SH-SY5Y (cell line): ENCODE data around the gene EEFSEC.

Source experiments
- GATA2 ChIP-seq: IDR thresholded peaks from 2 replicates; pipeline ENCODE4 v1.6.1; 2011; ENCODE audit warnings: mild to moderate bottlenecking, low read depth, low read length
- GATA3 ChIP-seq: IDR thresholded peaks from 2 replicates; pipeline ENCODE4 v1.6.1; 2011; ENCODE audit warnings: low read depth, mild to moderate bottlenecking, low read length, moderate library complexity

Gene EEFSEC

DNA sequence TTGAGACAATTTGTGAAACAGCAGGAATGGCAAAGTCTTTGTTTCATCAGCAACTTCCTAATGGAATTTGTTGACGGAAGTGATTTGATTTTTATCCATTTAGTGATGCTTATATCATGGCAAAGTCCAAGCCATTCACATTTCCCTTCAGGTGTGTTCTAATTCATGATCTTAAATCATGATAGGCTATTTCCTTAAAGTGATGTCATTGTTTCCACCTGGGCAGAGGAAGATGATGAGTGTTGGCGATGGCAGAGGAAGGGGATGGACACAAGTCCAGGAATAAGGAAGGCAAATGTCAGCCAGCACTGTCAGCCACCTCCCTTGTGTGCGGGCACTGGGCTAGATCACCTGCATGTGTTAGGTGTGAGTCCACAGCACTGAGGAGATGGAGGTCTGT, 49.9 kb downstream of the EEFSEC start:
- TF ChIP-seq GATA3 (no peak), GATA2 (no peak)

DNA sequence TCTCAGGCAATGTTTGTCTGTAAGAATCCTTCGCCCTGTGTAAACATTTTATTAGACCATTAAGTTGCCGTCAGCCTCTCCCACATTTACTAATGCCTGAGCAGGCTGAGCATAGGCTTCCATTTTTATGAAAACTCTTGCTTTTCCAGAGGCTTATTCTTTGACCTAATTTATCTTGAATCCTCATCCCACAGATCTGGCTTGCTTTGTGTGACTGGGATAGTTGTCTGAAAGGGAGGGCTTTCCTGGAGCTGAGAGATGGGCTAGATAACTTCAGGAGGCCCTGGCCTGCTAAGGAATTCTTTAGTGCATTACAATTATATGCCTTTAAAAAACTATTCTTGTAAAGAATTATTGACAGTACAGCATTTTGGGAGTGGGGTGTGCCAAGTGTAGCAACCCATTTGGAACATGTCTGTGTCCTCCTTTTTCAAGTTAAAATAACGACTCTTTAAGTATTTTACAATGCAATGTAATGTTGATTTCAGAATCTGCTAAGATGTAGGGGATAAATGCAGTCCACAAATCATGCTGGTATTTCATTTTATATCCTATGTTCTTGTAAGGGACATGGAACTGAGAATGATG, 52.4 kb downstream of the EEFSEC start:
- TF ChIP-seq GATA2 (peak; percentile 85), GATA3 (peak; percentile 54; the same call in 1 of the 2 replicates)

DNA sequence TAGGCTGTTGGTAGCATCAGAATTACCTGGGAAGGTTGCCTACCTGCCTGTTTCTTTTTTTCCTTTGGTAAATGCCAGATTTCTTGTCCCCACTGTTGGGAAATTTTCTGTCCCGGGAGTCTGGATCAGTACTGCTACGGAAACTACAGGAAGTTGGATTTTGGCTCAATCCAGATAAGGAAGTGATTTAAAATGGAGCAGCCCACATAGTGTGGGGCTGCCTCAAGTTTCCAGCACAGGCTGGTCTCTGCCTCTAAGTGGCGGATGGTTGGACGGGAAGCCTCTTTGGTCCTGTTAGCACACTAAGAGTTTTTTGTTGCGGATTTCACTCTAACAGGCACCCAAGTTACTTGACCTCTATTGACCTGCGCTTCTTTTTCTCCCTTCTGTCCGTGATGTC, 54.7 kb downstream of the EEFSEC start:
- no peak for TF ChIP-seq GATA3
- no peak for TF ChIP-seq GATA2

DNA sequence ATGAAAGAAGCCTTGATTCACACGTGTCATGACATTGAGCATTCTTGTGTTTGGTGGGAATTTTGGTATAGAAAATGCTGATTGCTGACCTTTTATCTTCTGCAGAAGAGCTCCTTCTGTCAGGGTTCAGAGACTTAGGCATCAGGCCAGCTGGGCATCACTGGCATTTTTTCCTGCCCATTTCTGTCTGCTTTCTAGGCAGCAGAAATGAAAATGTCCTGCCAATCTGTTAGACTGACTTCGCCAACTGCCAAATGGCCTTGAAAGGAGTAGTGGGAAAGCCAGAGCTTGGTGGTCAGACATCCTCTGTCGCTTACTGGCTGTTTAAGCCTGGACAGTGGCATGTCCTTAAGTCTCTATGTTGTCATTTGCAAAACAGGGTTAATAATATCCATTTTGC, 57.4 kb downstream of the EEFSEC start:
- TF ChIP-seq GATA3 (no peak), GATA2 (no peak)

DNA sequence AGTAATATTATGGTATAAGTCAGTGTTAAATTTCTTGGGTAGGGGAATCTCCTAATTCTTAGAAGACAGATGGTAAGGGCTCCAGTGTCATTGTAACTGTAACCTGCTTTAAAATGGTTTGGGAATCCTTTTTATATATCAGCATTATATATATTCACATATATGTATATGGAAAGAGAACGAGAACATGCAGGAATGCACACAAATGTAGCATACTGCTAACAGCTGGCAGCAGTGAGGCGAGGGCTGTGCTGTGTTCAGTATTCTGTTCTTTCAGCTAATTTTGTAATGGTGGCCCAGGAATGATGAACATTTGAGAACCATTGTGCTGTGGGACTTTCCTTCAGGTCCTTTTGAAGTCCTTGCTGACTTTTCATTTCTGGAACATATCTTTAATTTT, 60.8 kb downstream of the EEFSEC start:
- TF ChIP-seq GATA2 = no peak
- TF ChIP-seq GATA3 = no peak

DNA sequence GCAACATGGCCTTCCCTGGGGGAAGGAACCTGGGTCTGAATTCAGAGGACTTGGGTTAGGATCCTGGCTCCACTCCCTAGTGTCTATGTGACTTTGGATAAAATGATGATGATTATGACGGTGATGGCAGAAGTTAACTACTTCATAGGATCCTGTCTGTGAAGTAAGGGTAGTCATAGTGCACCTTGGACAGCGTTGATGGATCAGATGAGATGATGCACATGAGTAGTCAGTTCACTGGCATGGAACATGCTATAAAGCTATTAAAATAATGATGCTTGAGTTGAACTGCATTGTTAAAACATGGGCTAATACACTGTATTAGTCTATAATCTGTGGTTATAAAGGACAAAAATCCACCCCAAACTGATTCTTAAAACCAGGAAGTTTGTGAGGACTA, 62.0 kb downstream of the EEFSEC start:
- no peak for TF ChIP-seq GATA2
- TF ChIP-seq GATA3 = no peak

DNA sequence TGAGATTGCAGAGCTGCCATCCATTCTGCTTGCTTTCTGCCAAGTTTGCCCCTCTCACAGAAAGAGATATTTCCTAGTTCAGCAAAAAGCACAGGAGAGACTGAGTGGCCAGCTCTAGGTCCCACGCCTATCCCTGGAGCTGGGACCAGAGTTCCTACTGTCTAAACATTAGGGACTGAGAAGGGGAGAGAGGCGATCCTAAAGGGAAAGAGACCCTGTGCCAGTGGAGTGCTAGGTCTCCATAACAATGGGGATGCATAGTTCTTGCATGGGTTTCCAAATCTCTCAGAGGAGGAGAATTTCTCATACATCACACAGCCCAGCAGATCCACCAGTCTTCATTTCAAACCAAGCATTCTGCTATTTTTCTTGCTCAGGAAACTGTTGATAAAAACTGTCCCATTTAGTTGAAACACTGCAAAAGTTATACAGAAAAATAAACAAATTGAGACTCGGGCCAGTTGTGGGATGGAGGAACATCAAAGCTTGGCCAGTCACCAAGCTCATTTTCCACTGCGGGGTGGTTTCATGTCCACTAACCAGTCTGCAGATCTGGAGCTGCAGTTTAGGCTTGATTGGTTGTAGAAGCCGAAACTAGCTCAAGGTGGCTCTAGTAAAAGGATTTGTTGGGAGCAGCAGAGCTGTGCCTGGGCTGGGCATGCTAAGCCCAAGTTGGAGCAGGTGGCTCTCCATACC, 62.7 kb downstream of the EEFSEC start:
- TF ChIP-seq GATA2 (no peak), GATA3 (no peak)

DNA sequence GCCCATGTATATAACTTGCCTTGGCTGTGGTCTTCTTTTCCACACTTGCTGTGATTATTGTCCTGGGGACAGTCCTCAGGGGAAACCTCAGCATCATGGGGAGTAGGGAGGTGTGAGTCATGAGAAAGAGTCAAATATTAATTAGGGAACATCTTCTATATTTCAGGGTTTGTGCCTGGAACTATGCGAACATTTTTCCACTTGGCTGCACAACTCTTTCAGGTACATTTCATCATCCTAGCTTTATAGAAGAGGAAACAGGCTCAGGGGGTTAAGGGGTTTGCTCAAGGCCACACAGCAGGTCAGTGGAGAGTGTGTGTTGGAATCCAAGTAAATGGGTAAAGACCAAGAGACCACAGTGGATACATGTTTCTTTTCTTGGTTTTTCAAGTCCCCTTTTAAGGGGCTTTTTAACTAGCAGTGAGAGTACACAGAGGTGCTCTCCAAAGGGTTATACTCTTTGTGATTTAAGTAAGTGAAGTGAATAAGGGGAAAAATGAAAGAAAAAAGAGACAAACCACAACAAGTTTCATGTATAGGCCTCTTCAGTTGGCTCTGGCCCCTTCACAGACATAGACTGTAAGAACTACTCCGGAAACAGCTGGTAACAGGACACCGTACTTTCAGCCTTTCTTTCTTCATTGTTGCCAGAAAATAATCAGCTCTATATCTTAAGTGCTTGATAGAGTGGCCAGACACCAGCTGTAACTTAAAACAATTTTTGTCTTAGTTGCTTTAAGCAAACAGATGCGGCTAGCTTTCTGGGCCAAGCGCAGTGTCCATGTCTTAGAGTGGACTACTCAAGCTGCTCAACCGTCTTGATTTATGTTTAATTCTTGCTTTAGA, 64.6 kb downstream of the EEFSEC start:
- TF ChIP-seq GATA3 = no peak
- no peak for TF ChIP-seq GATA2

DNA sequence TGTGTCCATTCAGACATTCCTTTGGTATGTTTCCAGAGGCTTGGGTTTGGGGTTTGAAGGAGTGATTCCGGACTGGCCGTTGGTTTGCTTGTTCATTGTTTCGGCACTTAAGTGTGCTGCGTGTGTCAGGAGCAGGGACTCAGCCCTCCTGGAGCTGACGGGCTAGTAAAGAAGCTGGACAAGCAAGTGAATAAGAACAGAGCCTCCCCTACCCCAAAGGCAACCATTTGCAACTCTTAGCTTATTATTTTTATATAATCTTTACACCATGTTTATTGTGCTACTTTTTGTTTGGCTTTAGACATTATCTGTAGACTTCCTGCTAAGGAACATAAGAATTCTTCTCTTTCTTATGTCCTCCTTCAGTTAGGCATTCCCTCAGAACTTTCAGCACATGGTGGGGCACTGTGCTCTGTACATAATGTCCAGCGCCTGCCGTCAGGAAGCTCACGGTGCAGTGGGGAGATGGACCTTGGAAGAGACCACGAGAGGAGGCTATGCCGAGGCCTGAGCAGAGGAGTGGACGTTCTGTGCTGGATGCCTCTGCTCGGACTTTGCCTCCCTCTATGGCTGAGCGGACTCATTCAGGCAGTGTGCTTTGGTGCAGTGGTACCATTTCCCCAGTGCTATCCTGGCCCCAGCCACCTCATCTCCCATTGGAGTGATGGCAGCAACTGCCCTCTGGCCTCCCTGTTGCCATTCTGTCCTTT, 65.4 kb downstream of the EEFSEC start:
- no peak for TF ChIP-seq GATA3
- no peak for TF ChIP-seq GATA2

DNA sequence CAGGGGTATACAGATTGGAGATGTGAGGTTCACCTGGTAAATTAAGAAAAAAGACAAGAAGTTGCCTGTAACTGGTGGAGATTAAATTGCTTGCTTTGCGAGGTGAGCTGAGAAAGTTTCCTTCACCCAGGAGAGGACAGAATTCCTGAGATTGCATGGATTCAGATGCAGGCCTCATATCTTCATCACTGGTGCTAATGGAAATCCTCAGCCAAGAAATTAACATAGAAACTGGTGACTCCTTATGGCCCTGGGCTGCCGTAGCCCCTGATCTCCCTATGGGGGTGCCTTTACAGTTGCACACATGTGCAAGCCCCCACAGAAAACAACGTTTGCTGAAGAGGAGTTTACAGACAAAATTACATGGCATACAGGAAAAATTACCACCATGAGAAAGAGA, 68.0 kb downstream of the EEFSEC start:
- TF ChIP-seq GATA3 = no peak
- TF ChIP-seq GATA2 = no peak

DNA sequence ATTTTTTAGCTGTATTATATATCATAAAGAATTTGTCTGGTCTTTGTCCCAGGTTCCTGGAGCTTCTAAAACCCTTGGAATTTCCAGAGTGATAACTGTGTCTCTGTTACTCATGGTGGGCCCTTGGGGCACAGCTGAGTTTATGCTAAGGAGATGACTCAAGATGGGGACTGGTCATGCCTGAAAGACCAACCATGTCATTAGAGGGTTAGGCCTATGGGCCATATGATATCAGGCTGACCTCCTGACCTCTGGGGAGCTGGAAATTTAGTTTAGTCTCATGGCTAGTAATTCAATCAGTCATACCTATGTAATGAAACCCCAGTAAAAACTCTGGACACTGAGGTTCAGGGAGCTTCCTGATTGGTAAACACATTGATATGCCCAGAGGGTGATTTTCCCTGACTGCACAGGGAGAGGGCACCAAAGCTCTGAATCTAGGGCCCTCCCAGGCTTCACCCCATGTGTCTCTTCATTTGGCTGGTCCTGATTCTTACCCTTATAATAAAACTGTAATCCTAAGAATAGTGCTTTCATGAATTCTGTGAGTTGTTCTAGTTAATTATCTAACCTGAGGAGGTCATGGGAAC, 69.6 kb downstream of the EEFSEC start:
- TF ChIP-seq GATA2 (no peak), GATA3 (no peak)

DNA sequence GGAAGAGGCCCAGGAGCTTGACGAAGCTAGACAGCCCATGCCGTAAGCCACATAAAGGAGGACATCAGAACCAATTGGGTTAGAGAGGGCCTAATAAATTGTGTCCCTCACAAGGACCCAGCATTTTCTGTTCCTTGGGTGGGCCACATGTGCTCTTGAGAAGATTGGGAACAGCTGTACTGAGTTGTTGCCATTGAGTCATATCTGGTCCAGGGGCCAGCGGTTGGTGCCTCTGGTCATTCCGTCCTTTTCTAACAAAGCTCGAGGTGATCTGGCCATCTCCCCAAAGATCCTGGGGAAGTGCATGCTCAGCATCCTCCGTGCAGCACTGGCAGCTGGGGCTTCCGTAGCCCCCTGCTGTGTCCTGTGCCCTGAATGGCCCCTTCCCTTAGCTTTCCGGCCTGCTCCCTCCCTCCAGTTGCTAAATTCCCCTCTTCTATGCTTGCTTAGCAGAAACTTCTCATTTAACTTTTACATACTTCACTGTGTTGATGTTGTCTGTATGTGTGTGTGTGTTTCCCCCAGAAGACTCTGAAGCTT, 73.0 kb downstream of the EEFSEC start:
- TF ChIP-seq GATA2 = no peak
- TF ChIP-seq GATA3 = no peak

DNA sequence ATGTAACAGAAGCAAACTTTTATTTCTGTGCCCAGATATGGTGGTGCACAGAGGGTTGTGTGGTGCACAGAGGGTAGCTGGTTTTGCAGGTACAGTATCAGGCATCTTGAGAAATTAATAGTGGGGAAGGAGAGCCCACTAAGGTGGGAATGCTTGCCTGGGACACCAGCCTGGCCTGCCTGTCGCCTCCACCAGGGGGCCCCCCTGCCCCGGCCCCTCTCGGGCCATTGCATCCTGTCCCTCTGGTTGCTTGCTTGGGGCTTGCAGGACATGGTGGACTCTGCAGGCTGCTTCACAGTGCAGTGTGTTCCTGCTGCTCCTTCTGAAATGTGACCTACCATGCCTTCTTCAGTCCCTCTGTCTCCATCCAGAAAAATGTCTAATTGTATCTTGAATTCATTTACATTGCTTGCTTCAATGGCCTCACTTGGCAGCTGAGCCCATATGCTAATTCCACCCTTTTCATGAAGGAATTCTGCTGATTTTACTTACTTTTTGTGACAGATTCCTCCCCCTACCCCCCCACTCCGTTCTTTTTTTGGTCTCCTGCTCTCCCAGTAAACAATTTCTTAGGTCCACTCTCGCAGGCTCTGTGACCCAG, 73.6 kb downstream of the EEFSEC start:
- TF ChIP-seq GATA2 = no peak
- no peak for TF ChIP-seq GATA3
